WTC11 (cell line): Measurements from ENCODE around the gene XIRP1. TPM values are rescaled to one million over a fixed set of nuclear protein-coding genes. Genes with fewer than 3 reads are reported as not detected.

Experiments
- ATAC-seq: fragments of 200-7000 bp; cut with Tn5 transposase; 2 replicates; pipeline ENCODE4 v1.10.0; 2021; ENCODE audit warnings: mild to moderate bottlenecking, moderate library complexity
- CTCF ChIA-PET: fragments of 300-600 bp; sonication (Branson Sonifier 250); formaldehyde crosslinking; loops from one replicate; lab custom pipeline; 2021; ENCODE audit warnings: antibody characterized with exemption; lab: Charles Lee
- POLR2A ChIA-PET: fragments of 350-600 bp; sonication (Branson Sonifier 250); formaldehyde crosslinking; loops from one replicate; lab custom pipeline; 2021; ENCODE audit warnings: antibody characterized with exemption; lab: Charles Lee
- DNase-seq: peaks from one replicate; pipeline ENCODE4 v3.0.0; 2021; ENCODE audit warnings: low spot score
- H3K27ac Mint-ChIP-seq: 2 replicates; pipeline ENCODE4 v1.8.0; 2021; ENCODE audit warnings: mixed read lengths
- H3K27me3 Mint-ChIP-seq: 2 replicates; pipeline ENCODE4 v1.8.0; 2021; ENCODE audit warnings: low read depth, mild to moderate bottlenecking, moderate library complexity, mixed read lengths
- H3K36me3 Mint-ChIP-seq: 2 replicates; pipeline ENCODE4 v1.8.0; 2021; ENCODE audit warnings: mixed read lengths
- H3K4me1 Mint-ChIP-seq: 2 replicates; pipeline ENCODE4 v1.8.0; 2022; ENCODE audit warnings: mixed read lengths
- H3K4me3 Mint-ChIP-seq: 2 replicates; pipeline ENCODE4 v1.8.0; 2021; ENCODE audit warnings: mild to moderate bottlenecking, moderate library complexity, mixed read lengths
- H3K9me3 Mint-ChIP-seq: 2 replicates; pipeline ENCODE4 v1.8.0; 2021; ENCODE audit warnings: mixed read lengths
- ATF1 ChIP-seq: sonication (generic); formaldehyde crosslinking; IDR thresholded peaks from 2 replicates; pipeline ENCODE4 v1.8.1; 2023; ENCODE audit warnings: mild to moderate bottlenecking, moderate library complexity, missing genetic modification reagents
- EMX1 ChIP-seq: fragments of 250-450 bp; sonication (Bioruptor Pico); IDR thresholded peaks from 2 replicates; pipeline ENCODE4 v1.8.0; 2021; ENCODE audit warnings: mild to moderate bottlenecking
- ERG ChIP-seq: fragments of 250-450 bp; sonication (Bioruptor Pico); IDR thresholded peaks from 2 replicates; pipeline ENCODE4 v1.8.0; 2021; ENCODE audit warnings: mild to moderate bottlenecking
- FOXK1 ChIP-seq: sonication (generic); formaldehyde crosslinking; IDR thresholded peaks from 2 replicates; pipeline ENCODE4 v1.8.0; 2022; ENCODE audit warnings: mild to moderate bottlenecking, moderate library complexity, missing genetic modification reagents
- HMGA2 ChIP-seq: fragments of 250-450 bp; sonication (Bioruptor Pico); IDR thresholded peaks from 2 replicates; pipeline ENCODE4 v1.4.0; 2021; ENCODE audit warnings: mild to moderate bottlenecking, moderate library complexity
- IRF1 ChIP-seq: sonication (generic); formaldehyde crosslinking; IDR thresholded peaks from 2 replicates; pipeline ENCODE4 v1.8.0; 2023; ENCODE audit warnings: missing genetic modification reagents
- MAX ChIP-seq: sonication (generic); formaldehyde crosslinking; IDR thresholded peaks from 2 replicates; pipeline ENCODE4 v1.8.0; 2022; ENCODE audit warnings: mild to moderate bottlenecking, missing genetic modification reagents
- MXD4 ChIP-seq: fragments of 250-450 bp; sonication (Bioruptor Pico); IDR thresholded peaks from 2 replicates; pipeline ENCODE4 v1.8.0; 2021; ENCODE audit warnings: mild to moderate bottlenecking, moderate library complexity, borderline replicate concordance
- NFE2L1 ChIP-seq: sonication (generic); formaldehyde crosslinking; IDR thresholded peaks from 2 replicates; pipeline ENCODE4 v1.8.1; 2023; ENCODE audit warnings: missing genetic modification reagents
- NR1H2 ChIP-seq: sonication (generic); formaldehyde crosslinking; IDR thresholded peaks from 2 replicates; pipeline ENCODE4 v1.9.0; 2021; ENCODE audit warnings: mild to moderate bottlenecking, moderate library complexity, missing genetic modification reagents
- SOX15 ChIP-seq: fragments of 250-450 bp; sonication (Bioruptor Pico); IDR thresholded peaks from 2 replicates; pipeline ENCODE4 v1.9.0; 2021; ENCODE audit warnings: mild to moderate bottlenecking
- STAT6 ChIP-seq: sonication (generic); formaldehyde crosslinking; conservative IDR thresholded peaks from 2 replicates; pipeline ENCODE4 v1.8.1; 2023; ENCODE audit warnings: mild to moderate bottlenecking, low read depth, missing genetic modification reagents, moderate library complexity
- TEAD4 ChIP-seq: sonication (generic); formaldehyde crosslinking; IDR thresholded peaks from 2 replicates; pipeline ENCODE4 v1.8.0; 2022; ENCODE audit warnings: mild to moderate bottlenecking, missing genetic modification reagents
- ZNF121 ChIP-seq: sonication (generic); formaldehyde crosslinking; IDR thresholded peaks from 2 replicates; pipeline ENCODE4 v1.8.0; 2023; ENCODE audit warnings: missing genetic modification reagents
- ZNF138 ChIP-seq: sonication (generic); formaldehyde crosslinking; conservative IDR thresholded peaks from 2 replicates; pipeline ENCODE4 v1.8.1; 2022; ENCODE audit warnings: mild to moderate bottlenecking, moderate library complexity, missing genetic modification reagents
- ZNF232 ChIP-seq: sonication (generic); formaldehyde crosslinking; IDR thresholded peaks from 2 replicates; pipeline ENCODE4 v1.8.0; 2022; ENCODE audit warnings: mild to moderate bottlenecking, missing genetic modification reagents
- ZNF416 ChIP-seq: fragments of 250-450 bp; sonication (Bioruptor Pico); IDR thresholded peaks from 2 replicates; pipeline ENCODE4 v1.9.0; 2021; ENCODE audit warnings: mild to moderate bottlenecking, inconsistent platforms
- ZNF425 ChIP-seq: fragments of 250-450 bp; sonication (Bioruptor Pico); conservative IDR thresholded peaks from 2 replicates; pipeline ENCODE4 v1.9.0; 2021; ENCODE audit warnings: mild to moderate bottlenecking
- total RNA-seq: library from RNA; stranded (reverse); gene quantifications from 3 replicates; pipeline ENCODE4 v1.2.3, GENCODE V29; 2021

XIRP1 gene
- total RNA-seq, 1 experiment from 2014 or later, result not detected

- ChIA-PET CTCF (interaction anchor here (0.6 to 1.7 kb wide), 2 partner anchors 113 to 119 kb away, joined by 3 to 6 read pairs; no protein-coding TSS in a partner anchor), POLR2A (no interaction called here)
- no peak for DNase-seq
- Mint-ChIP-seq H3K27ac (no peak overlapping the region), H3K27me3 (peaks cover 14% of the 10 kb centered on the region), H3K9me3 (peaks cover 7% of the 10 kb centered on the region), H3K4me1 (peaks cover 17% of the 10 kb centered on the region), H3K4me3 (no peak overlapping the region), H3K36me3 (no peaks in the 10 kb centered on the region)
- TF ChIP-seq MXD4 (CRISPR knock-in tag) (no peak), STAT6 (CRISPR knock-in tag) (no peak), ZNF416 (CRISPR knock-in tag) (no peak), MAX (CRISPR knock-in tag) (no peak), SOX15 (no peak), NR1H2 (CRISPR knock-in tag) (no peak), ZNF138 (CRISPR knock-in tag) (no peak), ZNF121 (CRISPR knock-in tag) (no peak)
- ATAC-seq, result no peak
These were observed 22.7 kb downstream of the XIRP1 start for GRCh38 chr3:39169712-39170111.

- DNase-seq (no peak), ATAC-seq (no peak)
- peaks cover 10% of the 10 kb centered on the region for H3K9me3 Mint-ChIP-seq
- CTCF ChIA-PET, result interaction anchor here (0.9 to 2.2 kb wide), 5 partner anchors 18 to 210 kb away, joined by 3 to 7 read pairs (median 3); no protein-coding TSS in a partner anchor
- TF ChIP-seq ATF1 (CRISPR knock-in tag), result no peak
- no peak for TF ChIP-seq ZNF232
- TF ChIP-seq FOXK1 (CRISPR knock-in tag), result no peak
- TF ChIP-seq ERG (CRISPR knock-in tag), result no peak
- TF ChIP-seq TEAD4 (CRISPR knock-in tag), result no peak
- no peak for TF ChIP-seq IRF1 (CRISPR knock-in tag)
- TF ChIP-seq NFE2L1 (CRISPR knock-in tag), result no peak
- TF ChIP-seq ZNF425 (CRISPR knock-in tag), result no peak
- no peak for TF ChIP-seq HMGA2 (CRISPR knock-in tag)
- no peak for TF ChIP-seq EMX1 (CRISPR knock-in tag)
- H3K27me3 Mint-ChIP-seq, result peaks cover 18% of the 10 kb centered on the region
- H3K36me3 Mint-ChIP-seq, result peaks cover 4% of the 10 kb centered on the region
- H3K27ac Mint-ChIP-seq, result peak overlapping the region; percentile 45; the same call in 1 of the 2 replicates
- POLR2A ChIA-PET, result no interaction called here
- H3K4me1 Mint-ChIP-seq, result peaks cover 17% of the 10 kb centered on the region
- no peak overlapping the region for H3K4me3 Mint-ChIP-seq
These were observed 24.1 kb downstream of the XIRP1 start for GRCh38 chr3:39168156-39168780.
